Activated CD8-positive, alpha-beta memory T cell treated with anti-CD3 and anti-CD28 coated beads, Interleukin-2, amount 50 U/mL, for 48 hours (primary cell): ENCODE measurements around the gene TCL1A.
"Not testable (repeated sequence)": the region's sequence is repeated elsewhere in the genome, so short reads cannot be mapped to it uniquely, and the experiment has no call there.

ENCODE experiments used
- DNase-seq: peaks from one replicate; pipeline ENCODE4 v3.0.0-alpha.2; 2020

Gene TCL1A, protein sequence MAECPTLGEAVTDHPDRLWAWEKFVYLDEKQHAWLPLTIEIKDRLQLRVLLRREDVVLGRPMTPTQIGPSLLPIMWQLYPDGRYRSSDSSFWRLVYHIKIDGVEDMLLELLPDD

DNA sequence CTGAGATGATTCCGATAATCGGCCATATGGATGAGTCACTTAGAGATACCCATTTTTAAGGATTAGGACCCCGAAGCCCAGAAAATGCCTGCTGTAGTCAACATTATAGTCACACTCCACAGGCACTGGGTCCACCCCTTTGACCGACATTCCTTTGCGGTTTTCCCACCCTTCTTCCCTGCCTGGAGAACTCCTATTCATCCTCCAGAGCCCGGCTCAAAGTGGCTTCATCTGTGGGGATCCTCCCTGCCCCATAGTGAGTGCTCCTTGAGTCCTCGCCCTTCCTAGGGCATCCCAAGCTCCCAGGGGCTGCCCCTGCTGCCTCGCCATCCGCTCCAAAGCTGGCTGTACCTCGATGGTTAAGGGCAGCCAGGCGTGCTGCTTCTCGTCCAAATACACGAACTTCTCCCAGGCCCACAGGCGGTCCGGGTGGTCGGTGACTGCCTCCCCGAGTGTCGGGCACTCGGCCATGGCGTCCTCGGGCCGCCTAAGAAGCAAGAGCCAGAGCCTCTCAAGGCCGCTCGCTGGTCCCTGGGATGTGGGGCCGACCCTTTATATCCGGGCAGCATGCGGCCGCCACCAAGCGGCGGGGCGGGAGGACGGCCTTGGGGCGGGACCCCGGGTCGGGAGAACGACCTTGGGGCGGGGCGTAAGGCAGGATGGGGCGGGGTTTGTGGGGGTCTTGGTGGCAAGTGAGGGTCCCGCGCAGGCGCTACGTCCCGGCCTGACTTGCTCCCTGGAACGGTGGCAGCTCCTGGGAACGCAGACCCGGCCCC, at the start of gene TCL1A:
Gene TCL1A (minus strand): TSS at position 530 of the 776 bp plus-strand sequence. CDS start 59 bp downstream, at position 471.
- no peak for DNase-seq

GRCh38 chr14:95763032-95763431, 49.1 kb upstream of the TCL1A start:
- DNase-seq, result not testable (repeated sequence)

DNA sequence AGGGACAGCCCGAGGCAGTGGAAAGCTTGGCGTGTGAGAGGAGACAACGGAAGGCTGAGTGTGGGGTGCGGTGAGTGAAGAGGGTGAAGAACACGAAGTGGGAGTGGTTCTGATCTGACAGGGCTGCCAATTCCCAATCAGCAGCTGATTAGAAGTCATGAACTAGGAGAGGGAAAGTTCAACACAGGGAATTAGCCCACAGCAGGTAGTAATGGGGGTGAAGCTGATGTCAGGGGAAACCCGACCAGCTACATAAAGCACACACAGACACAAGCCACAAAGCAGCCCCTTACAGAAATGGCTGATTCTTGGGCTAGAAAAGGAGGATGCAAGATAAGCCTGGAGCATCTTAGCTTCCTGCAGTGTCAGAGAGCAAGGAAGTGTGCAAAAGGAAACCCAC, 47.5 kb upstream of the TCL1A start:
- no peak for DNase-seq

GRCh38 chr14:95760596-95760995, 46.7 kb upstream of the TCL1A start:
- no peak for DNase-seq

DNA sequence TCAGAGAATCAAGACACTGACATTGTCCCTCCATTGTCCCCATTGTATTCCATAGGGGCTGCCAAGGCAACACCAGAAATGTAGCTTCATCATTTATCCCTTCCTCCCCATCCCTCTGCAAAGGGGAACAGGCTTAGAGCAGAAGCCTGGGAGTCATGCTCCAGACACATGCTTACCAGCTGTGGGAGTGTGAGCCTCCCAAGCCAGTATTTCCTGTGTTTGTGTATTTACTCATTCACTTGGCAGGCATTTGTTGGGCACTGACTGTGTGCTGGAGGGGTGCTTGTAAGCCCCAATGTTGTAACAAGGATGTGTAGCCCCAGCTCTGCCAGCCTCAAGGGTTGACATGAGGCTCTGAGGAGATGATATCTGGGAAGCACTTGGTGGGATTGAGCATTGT, 46.0 kb upstream of the TCL1A start:
- no peak for DNase-seq

DNA sequence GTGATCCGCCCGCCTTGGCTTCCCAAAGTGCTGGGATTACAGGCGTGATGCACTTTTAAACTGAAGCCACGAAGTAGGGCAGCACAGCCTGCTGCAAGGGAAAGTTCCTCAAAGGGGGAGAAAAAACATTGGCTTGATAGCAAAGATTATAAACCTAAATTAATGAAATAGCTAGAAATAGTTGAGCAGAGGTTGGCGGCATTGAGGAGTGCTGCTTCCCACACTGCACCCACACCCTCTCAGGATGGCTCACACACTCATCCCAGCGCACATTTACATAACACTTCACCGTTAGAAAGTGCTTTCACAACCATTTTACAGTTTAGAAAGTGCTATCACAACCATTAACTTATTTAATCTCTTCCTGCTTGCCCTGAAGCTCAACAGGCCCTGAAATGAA, 44.4 kb upstream of the TCL1A start:
- DNase-seq, result no peak

GRCh38 chr14:95756751-95757150, 42.8 kb upstream of the TCL1A start:
- no peak for DNase-seq

GRCh38 chr14:95756127-95756526, 42.2 kb upstream of the TCL1A start:
- no peak for DNase-seq

DNA sequence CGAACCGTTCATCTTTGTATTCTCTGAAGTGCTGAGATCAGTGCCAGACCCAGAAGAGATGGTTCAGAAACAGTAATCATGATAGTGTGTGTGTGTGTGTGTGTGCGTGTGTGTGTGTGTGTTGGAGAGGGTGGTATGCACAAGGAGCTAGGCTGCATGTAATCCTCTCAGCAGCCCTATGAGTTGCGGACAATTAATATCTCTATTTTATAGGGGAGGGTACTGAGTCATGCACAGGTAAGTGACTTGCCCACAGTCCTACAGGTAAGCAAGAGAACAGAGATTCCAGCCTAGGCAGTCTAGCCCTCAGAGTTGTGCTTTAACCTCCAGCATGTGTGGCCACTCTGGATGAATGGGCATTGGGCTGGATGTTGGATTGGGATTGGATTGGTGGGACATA, 27.9 kb upstream of the TCL1A start:
- no peak for DNase-seq

- DNase-seq, result no peak
Observed at GRCh38 chr14:95741038-95741490, 27.1 kb upstream of the TCL1A start.

DNA sequence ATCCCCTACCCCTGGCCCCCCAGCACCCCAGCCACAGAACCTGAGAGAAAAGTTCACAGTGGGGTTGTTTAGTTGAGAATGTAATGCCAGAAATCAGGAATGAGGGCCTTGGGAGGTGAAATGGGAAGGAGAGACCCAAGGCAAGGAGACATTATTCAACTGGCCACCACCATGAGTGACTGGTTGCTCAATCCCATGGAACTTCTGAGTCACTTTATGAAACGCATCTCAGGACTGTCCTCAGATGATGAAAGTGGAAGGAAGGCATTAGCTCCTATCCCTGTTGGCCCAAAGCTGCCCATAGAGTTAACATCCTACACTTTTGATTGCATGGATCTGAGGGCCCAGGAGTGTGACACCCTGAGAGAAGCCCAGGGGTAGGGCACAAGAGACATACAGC, 25.4 kb upstream of the TCL1A start:
- no peak for DNase-seq

GRCh38 chr14:95733212-95733611, 19.3 kb upstream of the TCL1A start:
- DNase-seq, result no peak

DNA sequence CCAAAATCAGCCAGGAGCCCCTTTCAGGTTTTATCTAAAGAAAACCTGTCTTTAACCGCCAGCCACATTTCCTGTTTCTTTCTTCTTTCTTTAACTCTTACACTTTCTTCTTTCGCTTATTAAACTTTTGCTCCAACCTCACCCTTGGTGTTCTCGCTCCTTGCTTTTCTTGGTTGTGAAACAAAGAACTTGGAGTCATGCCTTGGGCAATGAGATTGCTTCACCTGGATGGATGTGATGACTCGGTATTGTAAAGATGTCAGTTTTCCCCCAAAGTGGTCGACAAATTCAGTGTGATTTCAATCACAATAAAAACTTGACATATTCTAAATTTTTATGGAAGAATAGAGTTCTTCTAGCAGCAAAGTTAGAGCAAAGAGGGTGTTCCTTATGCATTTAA, 16.2 kb upstream of the TCL1A start:
- no peak for DNase-seq

GRCh38 chr14:95729402-95730028, 15.6 kb upstream of the TCL1A start:
- DNase-seq, result not testable (repeated sequence)

DNA sequence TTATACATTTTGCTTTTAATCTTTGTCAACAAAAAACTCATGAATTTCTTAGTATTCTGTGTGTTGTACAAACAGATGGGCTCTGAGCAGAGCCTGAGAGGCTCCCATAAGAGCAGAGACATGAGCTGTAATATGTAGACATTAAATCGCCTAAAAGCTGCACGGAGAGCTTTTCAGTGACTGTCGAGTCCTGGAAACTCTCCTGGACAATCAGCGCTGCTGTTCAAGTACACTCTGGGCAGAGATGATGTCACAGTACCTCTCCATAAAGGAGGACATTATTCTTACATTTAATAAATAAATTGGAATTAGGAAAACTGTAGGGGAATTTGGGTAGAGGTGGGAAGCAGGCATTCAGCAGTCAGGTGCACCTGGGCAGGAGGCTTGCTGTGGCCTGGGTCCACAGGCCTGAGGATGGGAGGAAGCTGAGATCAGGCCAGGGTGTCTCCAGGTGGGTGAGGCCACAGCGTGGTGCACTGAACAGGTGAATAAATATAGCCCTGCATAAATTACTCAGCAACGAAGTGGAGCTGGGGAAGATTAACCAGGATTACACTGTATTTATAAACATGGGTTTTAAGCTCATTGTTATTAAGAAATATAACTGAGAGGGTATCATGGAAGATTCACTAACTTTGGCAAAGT, 13.3 kb upstream of the TCL1A start:
- no peak for DNase-seq

DNA sequence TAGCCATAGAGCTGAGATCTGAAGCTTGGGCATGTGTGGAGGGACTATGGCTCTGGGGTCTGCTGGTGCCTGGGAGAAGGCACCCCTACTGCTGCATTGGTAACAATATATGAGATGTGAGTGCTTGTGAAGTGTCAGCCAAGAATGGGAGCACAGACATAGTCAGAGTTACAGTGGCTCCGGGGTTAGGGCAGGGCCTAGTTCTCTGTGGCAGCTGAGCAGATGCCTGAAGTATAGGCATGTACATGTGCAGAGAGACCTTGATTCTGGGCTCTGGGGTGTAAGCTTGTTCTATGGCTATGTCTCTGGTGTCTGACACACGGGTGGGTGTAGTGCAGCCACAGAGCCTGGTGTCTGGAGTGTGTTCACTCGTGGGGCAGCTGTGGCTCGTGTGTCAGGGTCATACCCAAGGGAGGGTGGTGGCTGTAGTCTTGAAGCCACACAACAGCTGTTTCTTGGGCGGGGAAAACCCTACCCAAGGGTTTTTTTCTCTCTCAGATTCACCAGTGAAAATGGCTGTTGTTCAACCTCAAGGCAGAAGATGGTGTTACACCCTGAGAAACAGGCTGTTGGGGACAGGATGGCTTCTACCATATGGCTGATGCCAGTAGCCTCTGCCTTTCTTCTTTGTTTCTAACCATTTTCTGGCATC, 11.9 kb upstream of the TCL1A start:
- DNase-seq, result no peak

DNA sequence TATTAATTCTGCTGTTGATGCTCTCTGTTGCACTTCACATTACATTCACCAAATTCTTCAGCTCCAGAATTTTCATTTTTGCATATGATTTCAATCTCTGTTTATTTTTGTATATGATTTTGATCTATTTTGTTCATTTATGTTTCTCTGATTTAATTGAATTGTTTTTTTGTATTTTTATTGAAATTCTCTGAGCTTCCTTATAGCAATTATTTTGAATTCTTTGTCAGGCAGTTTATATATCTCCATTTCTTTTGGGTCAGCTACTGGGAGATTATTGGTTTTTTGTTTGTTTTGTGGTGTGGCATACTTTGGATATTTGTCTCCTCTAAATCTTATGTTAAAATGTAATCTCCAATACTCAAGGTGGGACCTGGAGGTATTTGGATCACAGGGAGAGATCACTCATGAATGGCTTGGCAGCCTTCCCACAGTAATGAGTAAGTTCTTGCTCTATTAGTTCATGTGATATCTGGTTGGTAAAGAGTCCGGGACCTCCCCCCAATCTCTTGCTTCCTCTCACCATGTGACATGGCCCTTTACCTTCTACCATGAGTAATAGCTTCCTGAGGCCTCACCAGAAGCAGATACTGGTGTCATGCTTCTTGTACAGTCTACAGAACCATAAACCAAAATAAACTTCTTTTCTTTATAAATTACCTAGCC, 8.7 kb upstream of the TCL1A start:
- DNase-seq, result no peak

DNA sequence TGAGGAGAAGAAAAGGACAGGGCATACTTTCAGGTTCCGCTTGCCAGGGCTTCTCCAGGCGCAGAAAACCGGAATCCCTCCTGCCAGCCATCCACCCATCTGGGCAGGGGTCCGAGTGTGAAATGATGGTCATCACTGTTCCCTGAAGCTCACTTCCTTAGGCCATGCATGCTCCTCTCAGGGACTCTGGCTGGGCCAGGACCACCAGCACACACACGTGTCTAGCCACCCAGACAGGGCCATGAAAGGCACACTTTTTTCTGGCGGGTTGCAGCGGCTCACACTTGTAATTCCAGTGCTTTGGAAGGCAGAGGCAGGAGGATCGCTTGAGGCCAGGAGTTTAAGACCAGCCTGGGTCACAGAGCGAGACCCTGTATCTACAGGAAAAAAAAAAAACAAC, 1.5 kb downstream of the TCL1A start:
- no peak for DNase-seq

GRCh38 chr14:95711476-95712176, 2.3 kb downstream of the TCL1A start:
- no peak for DNase-seq

GRCh38 chr14:95710106-95710505, 3.8 kb downstream of the TCL1A start:
- no peak for DNase-seq

DNA sequence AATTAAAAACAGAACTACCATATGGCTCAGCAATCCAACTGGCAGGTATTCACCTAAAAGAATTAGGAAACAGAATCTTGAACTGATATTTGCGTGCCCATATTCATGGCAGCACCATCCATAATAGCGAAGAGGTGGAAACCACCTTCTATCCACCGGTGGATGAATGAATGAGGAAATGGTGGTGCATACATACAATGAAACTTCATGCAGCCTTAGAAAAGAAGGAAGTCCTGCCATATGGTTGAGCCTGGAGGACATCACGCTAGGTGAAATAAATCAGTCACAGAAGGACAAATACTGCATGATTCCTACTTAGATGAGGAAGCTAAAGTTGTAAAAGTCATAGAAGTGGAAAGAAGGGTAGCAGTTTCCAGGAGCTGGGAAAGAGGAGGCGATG, 6.6 kb downstream of the TCL1A start:
- no peak for DNase-seq

DNA sequence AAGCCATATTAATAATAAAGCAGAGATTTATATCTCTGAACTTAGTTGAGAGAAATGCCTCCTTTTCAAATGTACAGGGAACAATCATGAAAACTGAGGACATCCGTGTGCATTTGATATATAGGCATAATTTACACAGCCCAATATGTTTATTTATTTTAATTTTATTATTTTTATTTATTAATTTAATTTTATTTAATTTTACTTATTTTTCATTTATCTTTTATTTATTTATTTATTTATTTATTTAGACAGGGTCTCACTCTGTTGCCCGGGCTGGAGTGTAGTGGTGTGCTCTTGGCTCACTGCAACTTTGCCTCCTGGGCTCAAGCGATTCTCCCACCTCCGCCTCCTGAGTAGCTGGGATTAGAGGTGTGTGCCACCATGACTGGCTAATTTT, 8.4 kb downstream of the TCL1A start:
- DNase-seq, result no peak
